Keratinocyte (primary cell): Measurements from ENCODE around the gene ALPK1.
"Not testable (repeated sequence)": the region's sequence is repeated elsewhere in the genome, so short reads cannot be mapped to it uniquely, and the experiment has no call there.

Source experiments
- CTCF ChIP-seq, 3 experiments: IDR thresholded peaks in 1 of 3; conservative IDR thresholded peaks in 1 of 3; optimal IDR thresholded peaks in 1 of 3; 2 replicates in 2 of 3; 3 replicates in 1 of 3; pipeline versions ENCODE3 to v1.5.1; 2011; ENCODE audit warnings: low read length in 3 of 3, mild to moderate bottlenecking in 3 of 3, moderate library complexity in 2 of 3, control low read depth in 1 of 3, inconsistent platforms in 1 of 3; ENCODE audit not compliant: insufficient read depth in 2 of 3; ENCODE audit errors: extremely low read depth in 1 of 3
- EZH2 ChIP-seq: IDR thresholded peaks from one replicate; pipeline ENCODE4 v1.6.1; 2012; ENCODE audit warnings: inconsistent platforms, mild to moderate bottlenecking, low read length, moderate library complexity

DNA sequence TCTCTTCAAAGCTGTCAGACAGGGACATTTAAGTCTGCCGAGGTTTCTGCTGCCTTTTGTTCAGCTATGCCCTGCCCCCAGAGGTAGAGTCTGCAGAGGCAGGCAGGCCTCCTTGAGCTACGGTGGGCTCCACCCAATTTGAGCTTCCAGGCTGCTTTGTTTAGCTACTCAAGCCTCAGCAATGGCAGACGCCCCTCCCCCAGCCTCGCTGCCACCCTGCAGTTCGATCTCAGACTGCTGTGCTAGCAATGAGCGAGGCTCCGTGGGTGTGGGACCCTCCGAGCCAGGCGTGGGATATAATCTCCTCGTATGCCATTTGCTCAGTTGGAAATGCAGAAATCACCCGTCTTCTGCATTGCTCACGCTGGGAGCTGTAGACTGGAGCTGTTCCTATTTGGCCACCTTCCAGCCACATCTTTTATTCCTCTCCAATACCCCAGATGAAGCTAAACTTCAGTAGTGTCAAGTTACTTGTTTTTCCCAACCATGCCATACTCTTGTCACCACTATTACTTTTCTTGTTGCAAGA is 12.2 kb downstream of the ALPK1 start:
- TF ChIP-seq EZH2; CTCF (optimal IDR thresholded peaks at IDR 0.05 in 1 of 3, IDR thresholded peaks at IDR 0.05 in 1 of 3, conservative IDR thresholded peaks at IDR 0.05 in 1 of 3; ENCODE audit: extremely low read depth in 1 of 3, insufficient read depth in 2 of 3, low read length in 3 of 3): not testable (repeated sequence)
